Measurements from ENCODE around the gene AHRR. TPM values are rescaled to one million over a fixed set of nuclear protein-coding genes. Genes with fewer than 3 reads are reported as not detected.
A peak's percentile ranks its signal among the peaks of the same experiment; 100 is the strongest.

Gene AHRR
- polyA plus RNA-seq, 2 of the 4 experiments (the other 2 are of a cell fraction), result 1.2 to 1.7 TPM

DNA sequence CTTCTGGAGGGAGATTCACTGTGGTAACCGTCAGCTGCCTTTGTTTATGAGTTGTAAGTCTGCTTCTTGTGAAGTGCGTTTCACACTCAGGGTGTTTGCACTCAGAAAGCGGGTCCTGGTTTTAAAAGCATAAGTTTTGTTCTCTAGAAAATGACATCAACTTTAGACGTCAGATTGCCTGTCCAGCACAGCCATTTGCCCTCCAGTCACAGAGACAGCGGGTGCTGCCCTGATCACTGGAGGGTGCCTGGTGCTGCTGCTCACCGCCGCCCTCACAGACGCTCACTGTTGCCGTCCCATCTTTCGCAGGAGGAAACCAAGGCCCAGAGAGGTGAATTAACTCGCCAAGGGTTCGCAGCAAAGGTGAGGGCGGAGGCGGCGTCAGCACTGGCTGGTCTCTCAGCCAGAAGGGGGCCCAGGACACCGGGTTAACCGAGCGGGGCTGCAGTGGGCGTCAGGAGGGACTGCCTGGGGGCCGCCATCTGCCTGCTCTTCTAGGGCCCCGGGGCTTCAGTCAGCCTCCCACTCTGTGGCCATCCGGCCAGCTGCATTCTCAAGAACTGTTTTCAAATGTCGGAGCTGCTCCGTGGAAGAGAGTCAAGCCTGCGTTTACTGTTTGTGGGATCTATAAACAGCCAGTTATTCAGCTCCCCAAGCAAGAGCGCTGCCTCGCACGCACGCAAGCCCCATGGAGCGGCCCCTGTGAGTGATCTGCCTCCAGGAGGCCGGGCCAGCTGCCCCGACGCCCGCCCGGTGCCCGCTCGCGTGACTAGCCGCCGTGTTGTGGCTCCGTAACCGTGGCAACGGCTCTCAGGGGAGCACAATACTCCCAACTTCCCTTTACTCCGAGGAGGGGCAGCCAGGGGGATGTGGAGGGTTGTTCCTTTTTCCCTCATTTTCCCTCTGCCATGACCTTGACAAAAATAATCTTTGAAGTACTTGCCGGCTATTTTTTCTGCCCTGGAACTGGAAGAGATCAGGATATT lies 78.1 kb downstream of the AHRR start:
- WGBS (ENCODE audit: missing lambda C conversion rate), result 76% methylated on average over 45 of the region's 45 CpGs
- ChIA-PET POLR2A (no interaction called here), CTCF (interaction anchor here (1.2 kb wide), 1 partner anchor 22 kb away, joined by 3 read pairs; no protein-coding TSS in a partner anchor)
- FAIRE-seq, result no peak
- H3K9me3 ChIP-seq, result no peaks in the 10 kb centered on the region
- H3K4me3 ChIP-seq, result no peak overlapping the region
- H3K4me2 ChIP-seq, result peak overlapping the region; percentile 38; the same call in 2 of the 3 replicates
- DNase-seq (ENCODE audit: low read depth in 1 of 2, low spot score in 1 of 2), result peak; percentile 35 to 47
- peak; percentile 61 to 68; a peak in 4 of 6 replicates for ATAC-seq
- peaks cover 8% of the 10 kb centered on the region; the same call in 2 of the 3 replicates for H3K4me1 ChIP-seq
- TF ChIP-seq, protein P1, sequence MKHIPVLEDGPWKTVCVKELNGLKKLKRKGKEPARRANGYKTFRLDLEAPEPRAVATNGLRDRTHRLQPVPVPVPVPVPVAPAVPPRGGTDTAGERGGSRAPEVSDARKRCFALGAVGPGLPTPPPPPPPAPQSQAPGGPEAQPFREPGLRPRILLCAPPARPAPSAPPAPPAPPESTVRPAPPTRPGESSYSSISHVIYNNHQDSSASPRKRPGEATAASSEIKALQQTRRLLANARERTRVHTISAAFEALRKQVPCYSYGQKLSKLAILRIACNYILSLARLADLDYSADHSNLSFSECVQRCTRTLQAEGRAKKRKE (CRISPR knock-in tag; IDR thresholded peaks at IDR 0.05; ENCODE audit: low read depth), result no peak
- TF ChIP-seq SMC3 (IDR thresholded peaks at IDR 0.05), result no peak
- TF ChIP-seq, protein P2, sequence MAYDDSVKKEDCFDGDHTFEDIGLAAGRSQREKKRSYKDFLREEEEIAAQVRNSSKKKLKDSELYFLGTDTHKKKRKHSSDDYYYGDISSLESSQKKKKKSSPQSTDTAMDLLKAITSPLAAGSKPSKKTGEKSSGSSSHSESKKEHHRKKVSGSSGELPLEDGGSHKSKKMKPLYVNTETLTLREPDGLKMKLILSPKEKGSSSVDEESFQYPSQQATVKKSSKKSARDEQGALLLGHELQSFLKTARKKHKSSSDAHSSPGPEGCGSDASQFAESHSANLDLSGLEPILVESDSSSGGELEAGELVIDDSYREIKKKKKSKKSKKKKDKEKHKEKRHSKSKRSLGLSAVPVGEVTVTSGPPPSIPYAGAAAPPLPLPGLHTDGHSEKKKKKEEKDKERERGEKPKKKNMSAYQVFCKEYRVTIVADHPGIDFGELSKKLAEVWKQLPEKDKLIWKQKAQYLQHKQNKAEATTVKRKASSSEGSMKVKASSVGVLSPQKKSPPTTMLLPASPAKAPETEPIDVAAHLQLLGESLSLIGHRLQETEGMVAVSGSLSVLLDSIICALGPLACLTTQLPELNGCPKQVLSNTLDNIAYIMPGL (CRISPR knock-in tag; IDR thresholded peaks at IDR 0.05; ENCODE audit: borderline replicate concordance), result no peak
- 0 out of 6 replicates have a peak overlapping the region, but pooled peaks of 1 of the 2 experiments have one; percentile 8 for H3K27ac ChIP-seq

DNA sequence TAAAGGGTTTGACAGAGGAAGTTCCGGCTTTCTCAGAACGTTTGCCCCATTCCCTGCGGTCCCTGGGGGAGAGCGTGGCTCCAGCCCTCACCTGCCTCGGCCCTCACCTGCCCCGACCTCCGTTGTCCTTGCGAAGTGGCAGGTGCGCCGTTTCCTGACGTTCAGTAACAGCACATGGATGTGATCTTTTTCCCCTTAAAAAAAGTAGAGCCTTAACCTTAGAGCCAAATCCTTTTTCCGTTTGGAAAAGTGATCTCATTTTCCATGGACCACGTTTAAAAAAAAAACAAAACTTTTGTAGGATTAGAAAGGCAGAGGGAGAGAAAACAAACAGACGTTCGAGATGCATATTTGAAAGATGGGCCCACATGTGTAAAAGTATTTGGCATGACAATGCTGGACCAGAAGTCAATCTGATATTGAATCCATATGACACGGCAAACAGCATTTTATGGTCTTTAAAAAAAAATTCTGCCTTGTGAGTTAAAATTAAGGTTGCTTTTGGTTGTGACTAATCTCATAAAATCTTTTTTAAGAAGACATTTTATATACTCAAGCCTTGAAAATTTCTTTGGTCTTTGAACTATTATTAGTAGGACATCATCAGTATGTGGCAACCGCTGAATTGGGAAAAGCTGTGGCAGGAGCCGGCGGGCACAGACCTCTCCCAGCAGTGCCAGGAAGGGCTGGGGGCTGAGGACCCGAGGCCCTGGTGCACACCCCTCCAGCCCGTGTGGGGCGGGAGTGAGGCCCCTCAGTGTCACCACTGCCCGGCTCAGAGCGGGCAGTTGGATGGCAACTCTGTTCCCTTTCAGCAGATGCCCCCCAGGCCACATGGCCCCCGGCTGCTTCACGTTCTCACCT lies 79.0 kb downstream of the AHRR start:
- ChIA-PET POLR2A (no interaction called here), CTCF (no interaction called here)
- H3K9me3 ChIP-seq, result no peaks in the 10 kb centered on the region
- DNase-seq (ENCODE audit: low read depth in 1 of 2, low spot score in 1 of 2) (no peak), ATAC-seq (no peak), FAIRE-seq (no peak)
- TF ChIP-seq ZC3H11A (IDR thresholded peaks at IDR 0.05) (no peak), NPAS2 (CRISPR knock-in tag; IDR thresholded peaks at IDR 0.05; ENCODE audit: borderline replicate concordance) (no peak), HOXB13 (CRISPR knock-in tag; IDR thresholded peaks at IDR 0.05; ENCODE audit: low read depth) (no peak), NFE2L2 (conservative IDR thresholded peaks at IDR 0.05; ENCODE audit: low read length) (no peak), NR3C1 (IDR thresholded peaks at IDR 0.05) (no peak), RFX5 (IDR thresholded peaks at IDR 0.05) (no peak), FOXS1 (CRISPR knock-in tag; IDR thresholded peaks at IDR 0.05) (no peak), EHMT2 (IDR thresholded peaks at IDR 0.05; ENCODE audit: low read depth) (no peak), PHF8 (IDR thresholded peaks at IDR 0.05; ENCODE audit: borderline replicate concordance, low read depth) (no peak), HEYL (CRISPR knock-in tag; IDR thresholded peaks at IDR 0.05) (no peak), ZFP36 (IDR thresholded peaks at IDR 0.05; ENCODE audit: borderline replicate concordance, partially characterized antibody) (no peak), RNF2 (IDR thresholded peaks at IDR 0.05; ENCODE audit: borderline replicate concordance, low read depth) (no peak), ZSCAN20 (CRISPR knock-in tag; IDR thresholded peaks at IDR 0.05) (no peak), TFCP2L1 (CRISPR knock-in tag; IDR thresholded peaks at IDR 0.05) (no peak), SREBF2 (IDR thresholded peaks at IDR 0.05) (no peak)
- TF ChIP-seq, protein P3, sequence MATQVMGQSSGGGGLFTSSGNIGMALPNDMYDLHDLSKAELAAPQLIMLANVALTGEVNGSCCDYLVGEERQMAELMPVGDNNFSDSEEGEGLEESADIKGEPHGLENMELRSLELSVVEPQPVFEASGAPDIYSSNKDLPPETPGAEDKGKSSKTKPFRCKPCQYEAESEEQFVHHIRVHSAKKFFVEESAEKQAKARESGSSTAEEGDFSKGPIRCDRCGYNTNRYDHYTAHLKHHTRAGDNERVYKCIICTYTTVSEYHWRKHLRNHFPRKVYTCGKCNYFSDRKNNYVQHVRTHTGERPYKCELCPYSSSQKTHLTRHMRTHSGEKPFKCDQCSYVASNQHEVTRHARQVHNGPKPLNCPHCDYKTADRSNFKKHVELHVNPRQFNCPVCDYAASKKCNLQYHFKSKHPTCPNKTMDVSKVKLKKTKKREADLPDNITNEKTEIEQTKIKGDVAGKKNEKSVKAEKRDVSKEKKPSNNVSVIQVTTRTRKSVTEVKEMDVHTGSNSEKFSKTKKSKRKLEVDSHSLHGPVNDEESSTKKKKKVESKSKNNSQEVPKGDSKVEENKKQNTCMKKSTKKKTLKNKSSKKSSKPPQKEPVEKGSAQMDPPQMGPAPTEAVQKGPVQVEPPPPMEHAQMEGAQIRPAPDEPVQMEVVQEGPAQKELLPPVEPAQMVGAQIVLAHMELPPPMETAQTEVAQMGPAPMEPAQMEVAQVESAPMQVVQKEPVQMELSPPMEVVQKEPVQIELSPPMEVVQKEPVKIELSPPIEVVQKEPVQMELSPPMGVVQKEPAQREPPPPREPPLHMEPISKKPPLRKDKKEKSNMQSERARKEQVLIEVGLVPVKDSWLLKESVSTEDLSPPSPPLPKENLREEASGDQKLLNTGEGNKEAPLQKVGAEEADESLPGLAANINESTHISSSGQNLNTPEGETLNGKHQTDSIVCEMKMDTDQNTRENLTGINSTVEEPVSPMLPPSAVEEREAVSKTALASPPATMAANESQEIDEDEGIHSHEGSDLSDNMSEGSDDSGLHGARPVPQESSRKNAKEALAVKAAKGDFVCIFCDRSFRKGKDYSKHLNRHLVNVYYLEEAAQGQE (IDR thresholded peaks at IDR 0.05), result no peak
- TF ChIP-seq, protein P4, sequence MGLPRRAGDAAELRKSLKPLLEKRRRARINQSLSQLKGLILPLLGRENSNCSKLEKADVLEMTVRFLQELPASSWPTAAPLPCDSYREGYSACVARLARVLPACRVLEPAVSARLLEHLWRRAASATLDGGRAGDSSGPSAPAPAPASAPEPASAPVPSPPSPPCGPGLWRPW (IDR thresholded peaks at IDR 0.05), result no peak
- TF ChIP-seq, protein P5, sequence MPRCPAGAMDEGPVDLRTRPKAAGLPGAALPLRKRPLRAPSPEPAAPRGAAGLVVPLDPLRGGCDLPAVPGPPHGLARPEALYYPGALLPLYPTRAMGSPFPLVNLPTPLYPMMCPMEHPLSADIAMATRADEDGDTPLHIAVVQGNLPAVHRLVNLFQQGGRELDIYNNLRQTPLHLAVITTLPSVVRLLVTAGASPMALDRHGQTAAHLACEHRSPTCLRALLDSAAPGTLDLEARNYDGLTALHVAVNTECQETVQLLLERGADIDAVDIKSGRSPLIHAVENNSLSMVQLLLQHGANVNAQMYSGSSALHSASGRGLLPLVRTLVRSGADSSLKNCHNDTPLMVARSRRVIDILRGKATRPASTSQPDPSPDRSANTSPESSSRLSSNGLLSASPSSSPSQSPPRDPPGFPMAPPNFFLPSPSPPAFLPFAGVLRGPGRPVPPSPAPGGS (IDR thresholded peaks at IDR 0.05), result no peak
- TF ChIP-seq, protein P2 (CRISPR knock-in tag; IDR thresholded peaks at IDR 0.05; ENCODE audit: borderline replicate concordance), result no peak
- WGBS (ENCODE audit: missing lambda C conversion rate), result 84% methylated on average over 26 of the region's 26 CpGs
- H3K4me3 ChIP-seq, result no peak overlapping the region
- no peak overlapping the region for H3K27ac ChIP-seq
- H3K4me2 ChIP-seq, result peak overlapping the region; percentile 38; the same call in 2 of the 3 replicates
- H3K4me1 ChIP-seq, result peaks cover 3% of the 10 kb centered on the region; the same call in 1 of the 3 replicates
